Endothelial cell of umbilical vein (primary cell): ENCODE measurements around the gene TXNRD1. TPM values are rescaled to one million over a fixed set of nuclear protein-coding genes. Genes with fewer than 3 reads are reported as not detected.

Experiments
- BruUV-seq: library from RNA; stranded (reverse); fragments of 400-500 nt; replicated peaks from 2 replicates; lab custom pipeline; 2021; lab: Mats Ljungman, UMichigan
- CTCF ChIA-PET: fragments of 300-600, 350-600 bp; sonication (Branson Sonifier 250); formaldehyde crosslinking; loops from one replicate; lab custom pipeline; 2021; ENCODE audit warnings: antibody characterized with exemption, inconsistent platforms; lab: Charles Lee
- POLR2A ChIA-PET: fragments of 300-600, 350-600 bp; sonication (Branson Sonifier 250); formaldehyde crosslinking; loops from one replicate; lab custom pipeline; 2021; ENCODE audit warnings: antibody characterized with exemption, inconsistent platforms; lab: Charles Lee
- DNase-seq: peaks from one replicate; pipeline ENCODE4 v3.0.0-alpha.2; 2011; ENCODE audit warnings: low read depth, low spot score
- FAIRE-seq: peaks from 2 replicates; lab custom pipeline; 2011; peaks lifted over from hg19 to GRCh38; lab: Jason Lieb, UNC
- H2AFZ ChIP-seq: 2 replicates; pipeline ENCODE4 v1.6.0; 2012; ENCODE audit warnings: low read depth, low read length, control low read depth, inconsistent platforms
- H3K27ac ChIP-seq: 2 replicates; pipeline ENCODE4 v1.5.1; 2011; ENCODE audit warnings: low read depth, mild to moderate bottlenecking, control low read depth, low read length, moderate library complexity; ENCODE audit not compliant: insufficient read depth
- H3K27me3 ChIP-seq, 2 experiments: 2 replicates each; pipeline versions ENCODE4 v1.6.0 to v1.6.1; 2011; ENCODE audit warnings: low read length in 2 of 2, mixed read lengths in 1 of 2; ENCODE audit not compliant: control insufficient read depth in 2 of 2, insufficient read depth in 2 of 2
- H3K36me3 ChIP-seq, 2 experiments: 2 replicates in 1 of 2; 3 replicates in 1 of 2; pipeline ENCODE4 v1.5.1; 2011; ENCODE audit warnings: low read length in 2 of 2, mild to moderate bottlenecking in 1 of 2, moderate library complexity in 1 of 2; ENCODE audit not compliant: control insufficient read depth in 2 of 2, insufficient read depth in 2 of 2; ENCODE audit errors: extremely low read depth in 1 of 2
- H3K4me1 ChIP-seq: 3 replicates; pipeline ENCODE4 v1.5.1; 2011; ENCODE audit warnings: mild to moderate bottlenecking, low read length; ENCODE audit not compliant: control insufficient read depth, insufficient read depth; ENCODE audit errors: extremely low read depth
- H3K4me2 ChIP-seq: 2 replicates; pipeline ENCODE4 v1.6.1; 2011; ENCODE audit warnings: low read length, control low read depth, mixed read lengths; ENCODE audit not compliant: insufficient read depth
- H3K4me3 ChIP-seq, 3 experiments: fragments of 200-600 bp in 1 of 3; sonication (generic), shearing (Covaris generic) in 1 of 3; replicated peaks in 1 of 3; 2 replicates each; pipeline ENCODE4 v1.5.1; 2011 to 2016; ENCODE audit warnings: control low read depth in 3 of 3, low read length in 3 of 3, mild to moderate bottlenecking in 2 of 3, inconsistent platforms in 1 of 3, low read depth in 1 of 3, moderate library complexity in 1 of 3; ENCODE audit not compliant: insufficient read depth in 1 of 3
- H3K79me2 ChIP-seq: 2 replicates; pipeline ENCODE4 v1.6.0; 2012; ENCODE audit warnings: low read length, inconsistent platforms; ENCODE audit not compliant: control insufficient read depth, insufficient read depth
- H3K9ac ChIP-seq: replicated peaks from 2 replicates; pipeline ENCODE3; 2011; ENCODE audit warnings: low read length, control low read depth; ENCODE audit not compliant: insufficient read depth; ENCODE audit errors: extremely low read depth
- H3K9me1 ChIP-seq: replicated peaks from 3 replicates; pipeline ENCODE4 v1.6.0; 2011; ENCODE audit warnings: mild to moderate bottlenecking, low read length; ENCODE audit not compliant: control insufficient read depth, insufficient read depth; ENCODE audit errors: extremely low read depth
- H3K9me3 ChIP-seq: replicated peaks from 2 replicates; pipeline ENCODE4 v1.5.1; 2012; ENCODE audit warnings: low read length, inconsistent platforms; ENCODE audit not compliant: control insufficient read depth, insufficient read depth
- H4K20me1 ChIP-seq: replicated peaks from 2 replicates; pipeline ENCODE3; 2011; ENCODE audit warnings: mild to moderate bottlenecking, low read length; ENCODE audit not compliant: control insufficient read depth, insufficient read depth; ENCODE audit errors: extremely low read depth
- CTCF ChIP-seq, 2 donors: IDR thresholded peaks; 1 replicate in 1 of 2; 2 replicates in 1 of 2; pipeline ENCODE4 v1.5.1; 2011; ENCODE audit warnings: low read length in 2 of 2, mild to moderate bottlenecking in 2 of 2, moderate library complexity in 2 of 2, control low read depth in 1 of 2, inconsistent platforms in 1 of 2, low read depth in 1 of 2; ENCODE audit not compliant: insufficient read depth in 1 of 2; ENCODE audit errors: extremely low read depth in 1 of 2
- GATA2 ChIP-seq: IDR thresholded peaks from 2 replicates; pipeline ENCODE4 v1.7.0; 2011; ENCODE audit warnings: low read depth, mild to moderate bottlenecking, moderate library complexity, mixed read lengths, low read length; ENCODE audit not compliant: insufficient read length, insufficient read depth
- JUN ChIP-seq: IDR thresholded peaks from 2 replicates; pipeline ENCODE4 v1.6.1; 2011; ENCODE audit warnings: borderline replicate concordance, low read depth; ENCODE audit not compliant: insufficient read length, insufficient read depth
- MAX ChIP-seq: IDR thresholded peaks from 2 replicates; pipeline ENCODE4 v1.6.1; 2011; ENCODE audit not compliant: insufficient read depth, insufficient read length
- MYC ChIP-seq: IDR thresholded peaks from one replicate; pipeline ENCODE4 v1.6.1; 2011; ENCODE audit warnings: mild to moderate bottlenecking, low read depth, low read length
- dilution Hi-C: fragments of 300-500 bp; cut with MboI; formaldehyde crosslinking; loops from one replicate; pipeline ENCODE4 v1.15.0; 2019; ENCODE audit warnings: low sequenced_read_pairs; ENCODE audit not compliant: extremely low pct_ligation_motif_present
- intact Hi-C: fragments of 100-400 bp; cut with micrococcal nuclease; formaldehyde crosslinking; loops from one replicate; pipeline ENCODE4 v1.10.0; 2022
- polyA plus RNA-seq, 4 experiments: library from polyadenylated mRNA; depleted of rRNA in 3 of 4; stranded (reverse) in 3 of 4; unstranded in 1 of 4; fragments of >200 nt; gene quantifications; 2 replicates each; pipeline versions ENCODE4 v1.2.1 to v1.2.3, GENCODE V29; 2011 to 2012; ENCODE audit warnings: missing spikeins in 1 of 4
- total RNA-seq: library from RNA; stranded (reverse); gene quantifications from 2 replicates; pipeline ENCODE4 v1.2.3, GENCODE V29; 2021

TXNRD1 gene
- total and polyA plus RNA-seq, 2 donors (not counting 3 experiments of a cell fraction or from before 2014, with no cell fraction given), result 309 to 566 TPM

- TF ChIP-seq MAX (no peak), CTCF (IDR thresholded peaks at IDR 0.05; ENCODE audit: extremely low read depth in 1 of 2, insufficient read depth in 1 of 2, low read depth in 1 of 2, low read length in 2 of 2) (no peak), GATA2 (no peak), MYC (no peak), JUN (no peak)
Observed at GRCh38 chr12:104230304-104231095, 14.9 kb downstream of the TXNRD1 start.

More at GRCh38 chr12:104230304-104231095, 14.9 kb downstream of the TXNRD1 start:
- Histone ChIP-seq H3K36me3 (no peaks in the 10 kb centered on the region), H3K4me3 (no peak overlapping the region), H3K79me2 (no peaks in the 10 kb centered on the region), H3K9ac (no peak overlapping the region), H3K27me3 (no peaks in the 10 kb centered on the region), H3K9me3 (no peaks in the 10 kb centered on the region), H3K4me2 (no peak overlapping the region), H3K27ac (no peak overlapping the region), H4K20me1 (no peaks in the 10 kb centered on the region), H3K4me1 (no peaks in the 10 kb centered on the region), H2AFZ (no peak overlapping the region), H3K9me1 (no peaks in the 10 kb centered on the region)
- CTCF ChIA-PET, result no interaction called here
- BruUV-seq, result no TSS peak
- DNase-seq (no peak), FAIRE-seq (no peak)
- intact Hi-C loops (no loop called here), dilution Hi-C loops (no loop called here)
- POLR2A ChIA-PET, result interaction anchor here (0.6 kb wide), 1 partner anchor 15 kb away, joined by 5 read pairs; no protein-coding TSS in a partner anchor
